Measurements from ENCODE around the gene COL16A1.

The COL16A1 gene

GRCh38 chr1:31632649-31633048 lies 71.2 kb downstream of the COL16A1 start:
- peaks cover 26% of the 10 kb centered on the region for H3K79me2 ChIP-seq (ENCODE audit: low read length)
- no peak overlapping the region for H2AFZ ChIP-seq (ENCODE audit: low read length)
- no peaks in the 10 kb centered on the region for H3K9me2 ChIP-seq (replicated peaks; ENCODE audit: insufficient read depth, low read length)
- no peaks in the 10 kb centered on the region for H4K20me1 ChIP-seq (ENCODE audit: insufficient read depth, low read length)
- no peak for DNase-seq
- no peak for TF ChIP-seq CTCF (IDR thresholded peaks at IDR 0.05; ENCODE audit: low read length)
- TF ChIP-seq EZH2 (optimal IDR thresholded peaks at IDR 0.05; ENCODE audit: low read depth, low read length), result no peak
- no peak for TF ChIP-seq EZH2phosphoT487 (IDR thresholded peaks at IDR 0.05; ENCODE audit: low read length)
- no peaks in the 10 kb centered on the region for H3K27me3 ChIP-seq (replicated peaks; ENCODE audit: insufficient read depth, low read length)
- H3K4me2 ChIP-seq (ENCODE audit: low read depth, low read length), result no peak overlapping the region
- H3K4me1 ChIP-seq (ENCODE audit: low read length), result no peaks in the 10 kb centered on the region
- H3K9ac ChIP-seq (ENCODE audit: low read length), result no peak overlapping the region
- no peaks in the 10 kb centered on the region for H3F3A ChIP-seq (ENCODE audit: insufficient read depth, low read length)
- 0 out of 2 replicates have a peak, but pooled peaks cover 3% of the 10 kb centered on the region for H3K36me3 ChIP-seq (replicated peaks; ENCODE audit: insufficient read depth, low read length)
- no peak overlapping the region for H3K4me3 ChIP-seq (ENCODE audit: low read length)
- H3K27ac ChIP-seq (ENCODE audit: low read length), result no peak overlapping the region
- no peaks in the 10 kb centered on the region for H3K9me3 ChIP-seq (replicated peaks; ENCODE audit: insufficient read depth, low read length)

GRCh38 chr1:31628931-31629556 lies 74.8 kb downstream of the COL16A1 start:
- H3K4me3 ChIP-seq (ENCODE audit: low read length), result no peak overlapping the region
- no peak overlapping the region for H2AFZ ChIP-seq (ENCODE audit: low read length)
- 0 out of 2 replicates have a peak, but pooled peaks cover 3% of the 10 kb centered on the region for H3K36me3 ChIP-seq (replicated peaks; ENCODE audit: insufficient read depth, low read length)
- no peaks in the 10 kb centered on the region for H3K9me3 ChIP-seq (replicated peaks; ENCODE audit: insufficient read depth, low read length)
- no peaks in the 10 kb centered on the region for H3F3A ChIP-seq (ENCODE audit: insufficient read depth, low read length)
- H3K9me2 ChIP-seq (replicated peaks; ENCODE audit: insufficient read depth, low read length), result no peaks in the 10 kb centered on the region
- no peak overlapping the region for H3K4me2 ChIP-seq (ENCODE audit: low read depth, low read length)
- no peak for DNase-seq
- no peak overlapping the region for H3K9ac ChIP-seq (ENCODE audit: low read length)
- no peaks in the 10 kb centered on the region for H3K4me1 ChIP-seq (ENCODE audit: low read length)
- H4K20me1 ChIP-seq (ENCODE audit: insufficient read depth, low read length), result no peaks in the 10 kb centered on the region
- H3K79me2 ChIP-seq (ENCODE audit: low read length), result no peaks in the 10 kb centered on the region
- no peak for TF ChIP-seq EZH2phosphoT487 (IDR thresholded peaks at IDR 0.05; ENCODE audit: low read length)
- TF ChIP-seq CTCF (IDR thresholded peaks at IDR 0.05; ENCODE audit: low read length), result no peak
- no peak for TF ChIP-seq EZH2 (optimal IDR thresholded peaks at IDR 0.05; ENCODE audit: low read depth, low read length)
- H3K27ac ChIP-seq (ENCODE audit: low read length), result no peak overlapping the region
- no peaks in the 10 kb centered on the region for H3K27me3 ChIP-seq (replicated peaks; ENCODE audit: insufficient read depth, low read length)

GRCh38 chr1:31627930-31628559 lies 75.8 kb downstream of the COL16A1 start:
- Histone ChIP-seq H3K27ac (ENCODE audit: low read length) (no peak overlapping the region), H3K27me3 (replicated peaks; ENCODE audit: insufficient read depth, low read length) (no peaks in the 10 kb centered on the region)

More at GRCh38 chr1:31627930-31628559, 75.8 kb downstream of the COL16A1 start:
- DNase-seq, result no peak
- Histone ChIP-seq H3K4me2 (ENCODE audit: low read depth, low read length) (no peak overlapping the region), H4K20me1 (ENCODE audit: insufficient read depth, low read length) (no peaks in the 10 kb centered on the region), H3K4me3 (ENCODE audit: low read length) (no peak overlapping the region), H3K9me3 (replicated peaks; ENCODE audit: insufficient read depth, low read length) (no peaks in the 10 kb centered on the region), H3K36me3 (replicated peaks; ENCODE audit: insufficient read depth, low read length) (0 out of 2 replicates have a peak, but pooled peaks cover 3% of the 10 kb centered on the region), H3K79me2 (ENCODE audit: low read length) (no peaks in the 10 kb centered on the region), H2AFZ (ENCODE audit: low read length) (no peak overlapping the region), H3K4me1 (ENCODE audit: low read length) (no peaks in the 10 kb centered on the region), H3K9ac (ENCODE audit: low read length) (no peak overlapping the region), H3K9me2 (replicated peaks; ENCODE audit: insufficient read depth, low read length) (no peaks in the 10 kb centered on the region), H3F3A (ENCODE audit: insufficient read depth, low read length) (no peaks in the 10 kb centered on the region)
- no peak for TF ChIP-seq EZH2 (optimal IDR thresholded peaks at IDR 0.05; ENCODE audit: low read depth, low read length)
- no peak for TF ChIP-seq CTCF (IDR thresholded peaks at IDR 0.05; ENCODE audit: low read length)
- TF ChIP-seq EZH2phosphoT487 (IDR thresholded peaks at IDR 0.05; ENCODE audit: low read length), result no peak

Measured in MM.1S (cell line).